Immature natural killer cell (primary cell): ENCODE results near the gene BLID. TPM values are rescaled to one million over a fixed set of nuclear protein-coding genes. Genes with fewer than 3 reads are reported as not detected.

Experiments used
- DNase-seq, 3 donors: peaks; one replicate each; pipeline ENCODE4 v3.0.0; 2022; ENCODE audit warnings: mixed read lengths in 1 of 3
- H3K27ac Mint-ChIP-seq, 6 donors: one replicate each; pipeline ENCODE4 v1.8.0; 2020; ENCODE audit warnings: mixed read lengths in 6 of 6, mild to moderate bottlenecking in 5 of 6, inconsistent platforms in 4 of 6, moderate library complexity in 3 of 6
- H3K27me3 Mint-ChIP-seq, 3 donors: one replicate each; pipeline ENCODE4 v1.8.0; 2020 to 2021; ENCODE audit warnings: low read depth in 3 of 3, mild to moderate bottlenecking in 3 of 3, mixed read lengths in 3 of 3, moderate library complexity in 3 of 3, inconsistent platforms in 1 of 3
- H3K36me3 Mint-ChIP-seq, 3 donors: one replicate each; pipeline ENCODE4 v1.8.0; 2020; ENCODE audit warnings: mixed read lengths in 3 of 3, inconsistent platforms in 2 of 3, mild to moderate bottlenecking in 2 of 3
- H3K4me1 Mint-ChIP-seq, 2 donors: one replicate each; pipeline ENCODE4 v1.8.0; 2020; ENCODE audit warnings: inconsistent platforms in 2 of 2, mild to moderate bottlenecking in 2 of 2, mixed read lengths in 2 of 2, moderate library complexity in 1 of 2
- H3K4me3 Mint-ChIP-seq, 5 donors: one replicate each; pipeline ENCODE4 v1.8.0; 2020; ENCODE audit warnings: mild to moderate bottlenecking in 5 of 5, mixed read lengths in 5 of 5, inconsistent platforms in 3 of 5, moderate library complexity in 3 of 5
- H3K9me3 Mint-ChIP-seq, 6 donors: one replicate each; pipeline ENCODE4 v1.8.0; 2020; ENCODE audit warnings: mild to moderate bottlenecking in 6 of 6, mixed read lengths in 6 of 6, inconsistent platforms in 4 of 6, moderate library complexity in 3 of 6
- polyA plus RNA-seq, 3 donors: library from polyadenylated mRNA; unstranded; fragments of 300-500 nt; fragmentation: Illumina TruSeq; gene quantifications; one replicate each; pipeline ENCODE4 v1.2.3, GENCODE V29; 2021

The BLID gene
- polyA plus RNA-seq, 3 donors from 2014 or later: not detected

- Mint-ChIP-seq H3K36me3 (no peaks in the 10 kb centered on the region), H3K4me3 (no peak overlapping the region), H3K4me1 (no peaks in the 10 kb centered on the region), H3K27me3 (peaks cover 0 to 2% (median 0%) of the 10 kb centered on the region in 3 donors), H3K27ac (no peak overlapping the region), H3K9me3 (peaks cover 0 to 2% (median 0%) of the 10 kb centered on the region in 6 donors)
- DNase-seq: no peak
These were observed 11.0 kb upstream of the BLID start for GRCh38 chr11:122127020-122127419.

- no peak overlapping the region for H3K27ac Mint-ChIP-seq
- H3K4me1 Mint-ChIP-seq: no peaks in the 10 kb centered on the region
- no peak for DNase-seq
- no peaks in the 10 kb centered on the region for H3K36me3 Mint-ChIP-seq
- peaks cover 0 to 2% (median 0%) of the 10 kb centered on the region in 6 donors for H3K9me3 Mint-ChIP-seq
- no peak overlapping the region for H3K4me3 Mint-ChIP-seq
- H3K27me3 Mint-ChIP-seq: peaks cover 0 to 4% (median 0%) of the 10 kb centered on the region in 3 donors
These were observed 10.1 kb upstream of the BLID start for GRCh38 chr11:122126024-122126688.

- Mint-ChIP-seq H3K27ac (no peak overlapping the region), H3K36me3 (no peaks in the 10 kb centered on the region), H3K9me3 (peaks cover 0 to 2% (median 0%) of the 10 kb centered on the region in 6 donors), H3K27me3 (peaks cover 1 to 4% (median 2%) of the 10 kb centered on the region in 3 donors), H3K4me1 (no peaks in the 10 kb centered on the region), H3K4me3 (no peak overlapping the region)
- DNase-seq: no peak
These were observed 7.4 kb upstream of the BLID start for GRCh38 chr11:122123263-122123929.

- Mint-ChIP-seq H3K9me3 (peaks cover 0 to 2% (median 0%) of the 10 kb centered on the region in 6 donors), H3K36me3 (no peaks in the 10 kb centered on the region), H3K4me3 (no peak overlapping the region), H3K4me1 (no peaks in the 10 kb centered on the region), H3K27ac (no peak overlapping the region), H3K27me3 (peaks cover 1 to 4% (median 2%) of the 10 kb centered on the region in 3 donors)
- DNase-seq: no peak
These were observed 6.2 kb upstream of the BLID start for GRCh38 chr11:122122179-122122578.

GRCh38 chr11:122120096-122120495 is 4.1 kb upstream of the BLID start:
- Mint-ChIP-seq H3K36me3 (no peaks in the 10 kb centered on the region), H3K27ac (no peak overlapping the region), H3K9me3 (peaks cover 0 to 5% (median 0%) of the 10 kb centered on the region in 6 donors), H3K4me1 (no peaks in the 10 kb centered on the region), H3K27me3 (peaks cover 1 to 2% (median 2%) of the 10 kb centered on the region in 3 donors), H3K4me3 (no peak overlapping the region)
- DNase-seq: no peak

GRCh38 chr11:122116591-122116990 is 576 bp upstream of the BLID start:
- peaks cover 0 to 3% (median 0%) of the 10 kb centered on the region in 6 donors for H3K9me3 Mint-ChIP-seq
- no peak for DNase-seq
- no peak overlapping the region for H3K27ac Mint-ChIP-seq
- H3K4me1 Mint-ChIP-seq: no peaks in the 10 kb centered on the region
- no peak overlapping the region for H3K4me3 Mint-ChIP-seq
- peaks cover 1 to 7% (median 2%) of the 10 kb centered on the region in 3 donors for H3K27me3 Mint-ChIP-seq
- no peaks in the 10 kb centered on the region for H3K36me3 Mint-ChIP-seq

GRCh38 chr11:122114976-122115375 is 1.0 kb downstream of the BLID start:
- Mint-ChIP-seq H3K27ac (no peak overlapping the region), H3K4me1 (no peaks in the 10 kb centered on the region), H3K36me3 (no peaks in the 10 kb centered on the region), H3K27me3 (peaks cover 0 to 7% (median 1%) of the 10 kb centered on the region in 3 donors), H3K4me3 (no peak overlapping the region), H3K9me3 (peaks cover 0 to 3% (median 0%) of the 10 kb centered on the region in 6 donors)
- DNase-seq: no peak

- Mint-ChIP-seq H3K4me1 (no peaks in the 10 kb centered on the region), H3K36me3 (no peaks in the 10 kb centered on the region), H3K27me3 (peaks cover 0 to 7% (median 0%) of the 10 kb centered on the region in 3 donors), H3K4me3 (no peak overlapping the region), H3K27ac (no peak overlapping the region), H3K9me3 (peaks cover 0 to 3% (median 0%) of the 10 kb centered on the region in 6 donors)
- DNase-seq: no peak
These were observed 1.9 kb downstream of the BLID start for GRCh38 chr11:122113836-122114825.

GRCh38 chr11:122112470-122113365 is 3.3 kb downstream of the BLID start:
- Mint-ChIP-seq H3K27me3 (peaks cover 0 to 7% (median 0%) of the 10 kb centered on the region in 3 donors), H3K9me3 (peaks cover 0 to 3% (median 0%) of the 10 kb centered on the region in 6 donors), H3K4me1 (no peaks in the 10 kb centered on the region), H3K27ac (no peak overlapping the region), H3K4me3 (no peak overlapping the region), H3K36me3 (no peaks in the 10 kb centered on the region)
- no peak for DNase-seq

- Mint-ChIP-seq H3K4me1 (no peaks in the 10 kb centered on the region), H3K9me3 (no peaks in the 10 kb centered on the region), H3K4me3 (no peak overlapping the region), H3K27me3 (peaks cover 0 to 11% (median 0%) of the 10 kb centered on the region in 3 donors), H3K27ac (no peak overlapping the region), H3K36me3 (no peaks in the 10 kb centered on the region)
- no peak for DNase-seq
These were observed 6.1 kb downstream of the BLID start for GRCh38 chr11:122109932-122110331.

GRCh38 chr11:122108828-122109227 is 7.2 kb downstream of the BLID start:
- Mint-ChIP-seq H3K27ac (no peak overlapping the region), H3K4me1 (no peaks in the 10 kb centered on the region), H3K27me3 (peaks cover 0 to 7% (median 0%) of the 10 kb centered on the region in 3 donors), H3K9me3 (no peaks in the 10 kb centered on the region), H3K4me3 (no peak overlapping the region), H3K36me3 (no peaks in the 10 kb centered on the region)
- DNase-seq: no peak

- H3K4me3 Mint-ChIP-seq: no peak overlapping the region
- no peak overlapping the region for H3K27ac Mint-ChIP-seq
- no peaks in the 10 kb centered on the region for H3K4me1 Mint-ChIP-seq
- no peaks in the 10 kb centered on the region for H3K9me3 Mint-ChIP-seq
- no peak for DNase-seq
- peaks cover 0 to 4% (median 0%) of the 10 kb centered on the region in 3 donors for H3K27me3 Mint-ChIP-seq
- H3K36me3 Mint-ChIP-seq: no peaks in the 10 kb centered on the region
These were observed 7.7 kb downstream of the BLID start for GRCh38 chr11:122108192-122108799.
